ENCODE data around the gene PDP2. TPM values are rescaled to one million over a fixed set of nuclear protein-coding genes. Genes with fewer than 3 reads are reported as not detected.
A peak's percentile ranks its signal among the peaks of the same experiment; 100 is the strongest.

Gene PDP2
- total RNA-seq, 1 donor from 2014 or later: 16.9 TPM

DNA sequence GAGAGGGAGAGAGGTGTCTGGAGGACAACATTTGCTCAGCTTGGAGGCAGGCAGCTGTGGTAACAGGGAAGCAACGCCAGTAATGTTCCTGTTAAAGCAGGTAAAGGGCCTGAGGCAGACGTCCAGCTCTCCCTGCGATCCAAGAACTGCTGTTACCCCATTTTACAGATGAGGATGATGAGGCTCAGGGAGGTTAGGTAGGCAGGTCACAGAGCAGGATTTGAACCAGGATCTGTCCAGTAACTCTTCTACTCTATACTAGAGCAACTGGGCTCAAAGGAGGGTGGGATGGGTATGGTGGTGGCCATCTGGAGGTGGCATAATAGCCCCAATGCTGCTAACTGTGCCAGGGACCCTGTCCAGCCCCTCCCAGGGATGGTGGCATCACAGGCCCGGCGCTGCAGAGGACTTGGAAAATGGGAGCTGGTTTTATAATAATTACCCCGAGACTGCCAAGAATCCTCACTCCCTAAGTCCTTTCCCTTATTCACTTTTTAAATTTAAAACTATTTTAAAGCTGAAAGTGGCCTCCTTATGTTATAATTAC is 24.1 kb upstream of the PDP2 start:
- H3K27me3 ChIP-seq (ENCODE audit: low read depth): no peaks in the 10 kb centered on the region
- no peaks in the 10 kb centered on the region for H3K36me3 ChIP-seq
- H3K4me1 ChIP-seq: peaks cover 13% of the 10 kb centered on the region
- intact Hi-C loops (cut with DNase I): no loop called here
- TF ChIP-seq, protein P1, sequence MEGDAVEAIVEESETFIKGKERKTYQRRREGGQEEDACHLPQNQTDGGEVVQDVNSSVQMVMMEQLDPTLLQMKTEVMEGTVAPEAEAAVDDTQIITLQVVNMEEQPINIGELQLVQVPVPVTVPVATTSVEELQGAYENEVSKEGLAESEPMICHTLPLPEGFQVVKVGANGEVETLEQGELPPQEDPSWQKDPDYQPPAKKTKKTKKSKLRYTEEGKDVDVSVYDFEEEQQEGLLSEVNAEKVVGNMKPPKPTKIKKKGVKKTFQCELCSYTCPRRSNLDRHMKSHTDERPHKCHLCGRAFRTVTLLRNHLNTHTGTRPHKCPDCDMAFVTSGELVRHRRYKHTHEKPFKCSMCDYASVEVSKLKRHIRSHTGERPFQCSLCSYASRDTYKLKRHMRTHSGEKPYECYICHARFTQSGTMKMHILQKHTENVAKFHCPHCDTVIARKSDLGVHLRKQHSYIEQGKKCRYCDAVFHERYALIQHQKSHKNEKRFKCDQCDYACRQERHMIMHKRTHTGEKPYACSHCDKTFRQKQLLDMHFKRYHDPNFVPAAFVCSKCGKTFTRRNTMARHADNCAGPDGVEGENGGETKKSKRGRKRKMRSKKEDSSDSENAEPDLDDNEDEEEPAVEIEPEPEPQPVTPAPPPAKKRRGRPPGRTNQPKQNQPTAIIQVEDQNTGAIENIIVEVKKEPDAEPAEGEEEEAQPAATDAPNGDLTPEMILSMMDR (IDR thresholded peaks at IDR 0.05): no peak
- no peak for DNase-seq
- no peaks in the 10 kb centered on the region for H3K9me3 ChIP-seq
- H3K27ac ChIP-seq: no peak overlapping the region
- ATAC-seq: no peak
- no peak overlapping the region for H3K4me3 ChIP-seq

DNA sequence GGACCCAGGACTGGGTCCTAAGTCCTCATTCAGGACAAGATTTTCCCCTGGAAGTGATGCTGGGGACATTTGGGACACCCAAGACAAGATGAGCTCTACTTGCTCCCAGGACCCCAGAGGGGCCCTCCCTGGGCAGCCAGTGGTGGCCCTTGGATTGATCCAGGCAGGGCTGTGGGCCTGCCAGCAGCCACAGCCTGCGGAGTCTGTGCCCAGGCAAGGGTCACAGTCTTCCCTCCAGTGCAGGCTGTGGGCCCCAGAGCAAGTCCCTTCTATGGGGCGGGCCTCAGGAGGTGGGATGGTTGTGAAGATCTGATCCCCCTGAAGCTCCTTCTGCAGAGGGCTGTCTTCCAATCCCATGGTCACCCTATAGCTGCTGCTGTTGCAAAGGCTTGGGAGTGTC is 23.5 kb upstream of the PDP2 start:
- Histone ChIP-seq H3K9me3 (no peaks in the 10 kb centered on the region), H3K27me3 (ENCODE audit: low read depth) (no peaks in the 10 kb centered on the region), H3K27ac (no peak overlapping the region), H3K36me3 (no peaks in the 10 kb centered on the region), H3K4me3 (no peak overlapping the region), H3K4me1 (peaks cover 13% of the 10 kb centered on the region)
- ATAC-seq (no peak), DNase-seq (no peak)
- intact Hi-C loops (cut with DNase I): no loop called here
- TF ChIP-seq, protein P1 (IDR thresholded peaks at IDR 0.05): no peak

- no peak for DNase-seq
- no peak overlapping the region for H3K27ac ChIP-seq
- H3K36me3 ChIP-seq: no peaks in the 10 kb centered on the region
- no peaks in the 10 kb centered on the region for H3K27me3 ChIP-seq (ENCODE audit: low read depth)
- peaks cover 13% of the 10 kb centered on the region for H3K4me1 ChIP-seq
- TF ChIP-seq, protein P1 (IDR thresholded peaks at IDR 0.05): no peak
- H3K4me3 ChIP-seq: no peak overlapping the region
- intact Hi-C loops (cut with DNase I): no loop called here
- no peak for ATAC-seq
- H3K9me3 ChIP-seq: no peaks in the 10 kb centered on the region
These were observed 22.9 kb upstream of the PDP2 start for GRCh38 chr16:66857437-66857836.

- Histone ChIP-seq H3K4me1 (peaks cover 13% of the 10 kb centered on the region), H3K4me3 (no peak overlapping the region), H3K27me3 (ENCODE audit: low read depth) (no peaks in the 10 kb centered on the region), H3K36me3 (no peaks in the 10 kb centered on the region), H3K9me3 (no peaks in the 10 kb centered on the region), H3K27ac (no peak overlapping the region)
- DNase-seq (peak; percentile 71), ATAC-seq (peak; percentile 78 to 84)
- intact Hi-C loops (cut with DNase I): no loop called here
- TF ChIP-seq, protein P1 (IDR thresholded peaks at IDR 0.05): no peak
These were observed 21.4 kb upstream of the PDP2 start for GRCh38 chr16:66858740-66859396.

- H3K4me1 ChIP-seq: peaks cover 13% of the 10 kb centered on the region
- ATAC-seq (peak in 1 of 2 donors; percentile 5), DNase-seq (no peak)
- H3K27me3 ChIP-seq (ENCODE audit: low read depth): no peaks in the 10 kb centered on the region
- H3K36me3 ChIP-seq: no peaks in the 10 kb centered on the region
- no peaks in the 10 kb centered on the region for H3K9me3 ChIP-seq
- TF ChIP-seq, protein P1 (IDR thresholded peaks at IDR 0.05): no peak
- intact Hi-C loops (cut with DNase I): no loop called here
- H3K27ac ChIP-seq: no peak overlapping the region
- H3K4me3 ChIP-seq: no peak overlapping the region
These were observed 20.8 kb upstream of the PDP2 start for GRCh38 chr16:66859397-66860068.

All from lower lobe of right lung (tissue), 2 donors.